ENCODE data around the gene KLF11. TPM values are rescaled to one million over a fixed set of nuclear protein-coding genes. Genes with fewer than 3 reads are reported as not detected.

Gene KLF11
- total and polyA plus RNA-seq, 2 donors (not counting 3 experiments of a cell fraction or from before 2014, with no cell fraction given): 10.5 to 11.3 TPM

- Histone ChIP-seq H3K4me1 (ENCODE audit: control insufficient read depth, extremely low read depth, insufficient read depth, low read length) (peaks cover 4% of the 10 kb centered on the region), H3K79me2 (ENCODE audit: control insufficient read depth, insufficient read depth, low read length) (no peaks in the 10 kb centered on the region), H4K20me1 (replicated peaks; ENCODE audit: control insufficient read depth, extremely low read depth, insufficient read depth, low read length) (no peaks in the 10 kb centered on the region), H2AFZ (ENCODE audit: low read depth, low read length) (no peak overlapping the region), H3K9me1 (replicated peaks; ENCODE audit: control insufficient read depth, extremely low read depth, insufficient read depth, low read length) (no peaks in the 10 kb centered on the region), H3K27me3 (ENCODE audit: control insufficient read depth in 2 of 2, insufficient read depth in 2 of 2, low read length in 2 of 2) (no peaks in the 10 kb centered on the region), H3K4me2 (ENCODE audit: insufficient read depth, low read length) (no peak overlapping the region), H3K27ac (ENCODE audit: insufficient read depth, low read depth, low read length) (no peak overlapping the region), H3K9me3 (replicated peaks; ENCODE audit: control insufficient read depth, insufficient read depth, low read length) (no peaks in the 10 kb centered on the region), H3K4me3 (replicated peaks in 1 of 3; ENCODE audit: insufficient read depth in 1 of 3, low read depth in 1 of 3, low read length in 3 of 3) (no peak overlapping the region), H3K9ac (replicated peaks; ENCODE audit: extremely low read depth, insufficient read depth, low read length) (no peak overlapping the region), H3K36me3 (ENCODE audit: control insufficient read depth in 2 of 2, extremely low read depth in 1 of 2, insufficient read depth in 2 of 2, low read length in 2 of 2) (no peaks in the 10 kb centered on the region)
- dilution Hi-C loops (cut with MboI; ENCODE audit: extremely low pct_ligation_motif_present, low sequenced_read_pairs) (no loop called here), intact Hi-C loops (cut with micrococcal nuclease) (no loop called here)
- BruUV-seq (replicated peaks): no TSS peak
- POLR2A ChIA-PET: no interaction called here
- TF ChIP-seq CTCF (IDR thresholded peaks at IDR 0.05; ENCODE audit: extremely low read depth in 1 of 2, insufficient read depth in 1 of 2, low read depth in 1 of 2, low read length in 2 of 2) (no peak), POLR2AphosphoS5 (IDR thresholded peaks at IDR 0.05; ENCODE audit: insufficient read depth, low read depth, low read length) (no peak), POLR2A (IDR thresholded peaks at IDR 0.05; ENCODE audit: low read depth, low read length) (no peak), JUN (IDR thresholded peaks at IDR 0.05; ENCODE audit: borderline replicate concordance, insufficient read depth, insufficient read length, low read depth) (no peak), MAX (IDR thresholded peaks at IDR 0.05; ENCODE audit: insufficient read depth, insufficient read length) (no peak), MYC (IDR thresholded peaks at IDR 0.05; ENCODE audit: low read depth, low read length) (no peak), FOS (IDR thresholded peaks at IDR 0.05; ENCODE audit: borderline replicate concordance, insufficient read depth, low read length) (no peak), EZH2 (IDR thresholded peaks at IDR 0.05; ENCODE audit: borderline replicate concordance, low read depth, low read length, severe bottlenecking) (no peak), GATA2 (IDR thresholded peaks at IDR 0.05; ENCODE audit: insufficient read depth, insufficient read length, low read depth, low read length) (no peak)
- CTCF ChIA-PET: interaction anchor here (0.9 to 6.0 kb wide), 6 partner anchors 11 to 374 kb away, joined by 3 to 49 read pairs (median 4); no protein-coding TSS in a partner anchor
- DNase-seq (ENCODE audit: low read depth, low spot score) (no peak), FAIRE-seq (no peak)
Observed at GRCh38 chr2:10061221-10061925, 18.0 kb downstream of the KLF11 start.

Measured in endothelial cell of umbilical vein (primary cell).